CD14-positive monocyte (primary cell): ENCODE measurements around the gene CDIP1. TPM values are rescaled to one million over a fixed set of nuclear protein-coding genes. Genes with fewer than 3 reads are reported as not detected.
A peak's percentile ranks its signal among the peaks of the same experiment; 100 is the strongest.

Experiments
- DNase-seq, 3 donors: peaks; one replicate each; pipeline ENCODE4 v3.0.0-alpha.2; 2011 to 2022
- H2AFZ ChIP-seq: 2 replicates; pipeline ENCODE4 v1.6.0; 2012; ENCODE audit warnings: mild to moderate bottlenecking, low read depth, low read length, inconsistent platforms; ENCODE audit not compliant: insufficient read depth, poor library complexity, severe bottlenecking
- H3K27ac ChIP-seq, 2 donors: 1 replicate in 1 of 2; 2 replicates in 1 of 2; pipeline ENCODE4 v1.5.1; 2012 to 2013; ENCODE audit warnings: low read length in 2 of 2, control low read depth in 1 of 2, inconsistent platforms in 1 of 2, low read depth in 1 of 2, mild to moderate bottlenecking in 1 of 2
- H3K27me3 ChIP-seq, 2 donors: one replicate each; pipeline versions ENCODE4 v1.6.0 to v1.6.1; 2011 to 2013; ENCODE audit warnings: low read length in 2 of 2; ENCODE audit not compliant: control insufficient read depth in 2 of 2, insufficient read depth in 2 of 2
- H3K36me3 ChIP-seq, 2 donors: replicated peaks in 1 of 2; 1 replicate in 1 of 2; 2 replicates in 1 of 2; pipeline versions ENCODE4 v1.5.1 to v1.6.1; 2012 to 2013; ENCODE audit warnings: low read length in 2 of 2, control low read depth in 1 of 2, inconsistent platforms in 1 of 2, mild to moderate bottlenecking in 1 of 2; ENCODE audit not compliant: insufficient read depth in 2 of 2, control insufficient read depth in 1 of 2
- H3K4me1 ChIP-seq, 2 donors: 1 replicate in 1 of 2; 2 replicates in 1 of 2; pipeline versions ENCODE4 v1.5.1 to v1.6.1; 2012 to 2013; ENCODE audit warnings: low read length in 2 of 2, control low read depth in 1 of 2, inconsistent platforms in 1 of 2, mild to moderate bottlenecking in 1 of 2, moderate library complexity in 1 of 2; ENCODE audit not compliant: insufficient read depth in 2 of 2, control insufficient read depth in 1 of 2
- H3K4me2 ChIP-seq: replicated peaks from 2 replicates; pipeline ENCODE3; 2012; ENCODE audit warnings: low read length, moderate library complexity, mild to moderate bottlenecking; ENCODE audit not compliant: poor library complexity, severe bottlenecking; ENCODE audit errors: extremely low read depth
- H3K4me3 ChIP-seq, 3 experiments: fragments of 200-600 bp in 1 of 3; sonication (generic) in 1 of 3; replicated peaks in 1 of 3; 1 replicate in 2 of 3; 2 replicates in 1 of 3; pipeline ENCODE4 v1.5.1; 2011 to 2013; ENCODE audit warnings: low read length in 3 of 3, mild to moderate bottlenecking in 3 of 3, control low read depth in 2 of 3, low read depth in 2 of 3, inconsistent platforms in 1 of 3, moderate library complexity in 1 of 3
- H3K79me2 ChIP-seq: 2 replicates; pipeline ENCODE4 v1.6.0; 2012; ENCODE audit warnings: mild to moderate bottlenecking, control low read depth, inconsistent platforms, low read length, moderate library complexity; ENCODE audit not compliant: insufficient read depth
- H3K9ac ChIP-seq: 2 replicates; pipeline ENCODE4 v1.6.0; 2017; ENCODE audit warnings: low read length, mild to moderate bottlenecking; ENCODE audit not compliant: insufficient read depth, poor library complexity, severe bottlenecking
- H3K9me3 ChIP-seq, 2 donors: replicated peaks in 1 of 2; 1 replicate in 1 of 2; 2 replicates in 1 of 2; pipeline versions ENCODE4 v1.5.1 to v1.6.1; 2012 to 2013; ENCODE audit warnings: low read length in 2 of 2, control low read depth in 1 of 2; ENCODE audit not compliant: control insufficient read depth in 1 of 2, insufficient read depth in 1 of 2
- H4K20me1 ChIP-seq: 2 replicates; pipeline ENCODE4 v1.6.0; 2012; ENCODE audit warnings: mild to moderate bottlenecking, low read length, control low read depth, moderate library complexity; ENCODE audit not compliant: insufficient read depth
- H3K27ac Mint-ChIP-seq, 7 donors: one replicate each; pipeline ENCODE4 v1.8.0; 2020; ENCODE audit warnings: mild to moderate bottlenecking in 7 of 7, mixed read lengths in 7 of 7, moderate library complexity in 6 of 7, inconsistent platforms in 2 of 7
- H3K27me3 Mint-ChIP-seq, 3 donors: one replicate each; pipeline ENCODE4 v1.8.0; 2021 to 2022; ENCODE audit warnings: low read depth in 3 of 3, mild to moderate bottlenecking in 3 of 3, mixed read lengths in 3 of 3, moderate library complexity in 3 of 3, inconsistent platforms in 1 of 3
- H3K36me3 Mint-ChIP-seq, 2 donors: one replicate each; pipeline ENCODE4 v1.8.0; 2020; ENCODE audit warnings: mixed read lengths in 2 of 2, inconsistent platforms in 1 of 2, mild to moderate bottlenecking in 1 of 2
- H3K4me1 Mint-ChIP-seq: one replicate; pipeline ENCODE4 v1.8.0; 2020; ENCODE audit warnings: mild to moderate bottlenecking, mixed read lengths
- H3K4me3 Mint-ChIP-seq, 2 donors: one replicate each; pipeline ENCODE4 v1.8.0; 2020; ENCODE audit warnings: mild to moderate bottlenecking in 2 of 2, mixed read lengths in 2 of 2, moderate library complexity in 1 of 2
- H3K9me3 Mint-ChIP-seq, 7 donors: one replicate each; pipeline ENCODE4 v1.8.0; 2020 to 2022; ENCODE audit warnings: mixed read lengths in 7 of 7, mild to moderate bottlenecking in 6 of 7, moderate library complexity in 6 of 7, inconsistent platforms in 2 of 7
- CTCF ChIP-seq: fragments of 200-600 bp; IDR thresholded peaks from one replicate; pipeline ENCODE4 v1.8.0; 2022; ENCODE audit warnings: antibody characterized with exemption, mild to moderate bottlenecking
- WGBS: methylation state at CpG from one replicate; pipeline ENCODE4 v1.1.5; 2013; ENCODE audit warnings: missing lambda C conversion rate; ENCODE audit not compliant: insufficient coverage; 5-methylcytosine and 5-hydroxymethylcytosine counted together
- intact Hi-C, 2 donors: fragments of 100-400 bp; cut with micrococcal nuclease; formaldehyde crosslinking; loops; one replicate each; pipeline versions ENCODE4 v1.15.0 to v1.15.1; 2023
- polyA plus RNA-seq, 3 donors: library from polyadenylated mRNA; depleted of rRNA in 1 of 3; unstranded in 2 of 3; stranded (reverse) in 1 of 3; fragments of 300-500 nt in 2 of 3; fragments of >200 nt in 1 of 3; fragmentation: Illumina TruSeq in 2 of 3; gene quantifications; 1 replicate in 2 of 3; 2 replicates in 1 of 3; pipeline ENCODE4 v1.2.3, GENCODE V29; 2012 to 2021

The CDIP1 gene
- polyA plus RNA-seq, 3 donors: 8.6 to 11.2 (median 10.8) TPM

GRCh38 chr16:4515611-4516233, 22.9 kb downstream of the CDIP1 start:
- H3K27me3 ChIP-seq: no peaks in the 10 kb centered on the region
- peak overlapping the region; percentile 25 for H2AFZ ChIP-seq
- H3K27ac ChIP-seq: peak overlapping the region; percentile 67 to 86
- H3K36me3 ChIP-seq: peaks cover 11 to 16% of the 10 kb centered on the region in 2 donors
- no peaks in the 10 kb centered on the region for H3K9me3 ChIP-seq
- peaks cover 78 to 87% of the 10 kb centered on the region in 2 donors for H3K4me1 ChIP-seq
- no peaks in the 10 kb centered on the region for H4K20me1 ChIP-seq
- Mint-ChIP-seq H3K27ac (peak overlapping the region; percentile 89 to 96 (median 94)), H3K9me3 (peaks cover 0 to 1% (median 0%) of the 10 kb centered on the region in 7 donors), H3K4me1 (peaks cover 81% of the 10 kb centered on the region), H3K36me3 (peaks cover 16 to 23% of the 10 kb centered on the region in 2 donors), H3K4me3 (peak overlapping the region; percentile 63 to 81), H3K27me3 (peaks cover 0 to 1% (median 0%) of the 10 kb centered on the region in 3 donors)
- H3K4me2 ChIP-seq: peak overlapping the region; percentile 81
- peak; percentile 87 to 93 (median 93) for DNase-seq
- intact Hi-C loops: loop anchor here in 1 of 2 donors (10.0 kb wide), 1 partner anchor 99 kb away; the partner anchor contains the start of gene UBALD1
- H3K79me2 ChIP-seq: peaks cover 55% of the 10 kb centered on the region
- peak overlapping the region in 2 of 3 experiments; percentile 13 to 69 for H3K4me3 ChIP-seq
- H3K9ac ChIP-seq: peak overlapping the region; percentile 41
- 0% methylated on average over 3 of the region's 5 CpGs for WGBS
- no peak for TF ChIP-seq CTCF

DNA sequence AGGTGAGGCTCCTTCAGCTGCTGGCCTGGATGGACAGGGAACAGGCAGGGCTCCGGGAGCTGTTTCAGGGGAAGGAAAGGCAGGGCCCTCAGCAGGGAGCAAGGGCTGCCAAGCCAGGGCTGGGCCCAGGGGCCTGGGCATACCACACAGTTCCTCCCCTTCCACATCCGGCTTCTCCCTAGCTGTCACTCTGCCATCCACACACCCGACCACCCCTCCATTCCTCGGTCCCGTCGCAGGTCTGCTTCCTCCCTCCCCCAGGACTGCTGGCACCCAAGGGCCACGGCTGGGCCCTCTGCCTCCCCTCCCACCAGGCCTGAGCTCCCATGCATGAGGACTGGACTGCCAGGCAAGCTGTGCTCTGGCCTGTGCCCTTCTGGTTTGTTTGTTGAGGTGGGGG, 24.0 kb downstream of the CDIP1 start:
- Mint-ChIP-seq H3K4me3 (peak overlapping the region; percentile 63 to 81), H3K4me1 (peaks cover 76% of the 10 kb centered on the region), H3K27me3 (peaks cover 0 to 1% (median 0%) of the 10 kb centered on the region in 3 donors), H3K36me3 (peaks cover 23 to 30% of the 10 kb centered on the region in 2 donors), H3K27ac (peak overlapping the region; percentile 89 to 96 (median 94)), H3K9me3 (peaks cover 0 to 1% (median 0%) of the 10 kb centered on the region in 7 donors)
- Histone ChIP-seq H3K27ac (peak overlapping the region; percentile 65 to 86), H3K9me3 (no peaks in the 10 kb centered on the region), H3K79me2 (peaks cover 55% of the 10 kb centered on the region), H4K20me1 (no peaks in the 10 kb centered on the region), H3K9ac (no peak overlapping the region), H3K4me1 (peaks cover 79 to 83% of the 10 kb centered on the region in 2 donors), H3K27me3 (no peaks in the 10 kb centered on the region), H2AFZ (peak overlapping the region; percentile 25), H3K4me2 (peak overlapping the region; percentile 81), H3K4me3 (peak overlapping the region in 1 of 3 experiments; percentile 69), H3K36me3 (peaks cover 19 to 24% of the 10 kb centered on the region in 2 donors)
- 0% methylated on average over 6 of the region's 7 CpGs for WGBS
- intact Hi-C loops: loop anchor here in 1 of 2 donors (10.0 kb wide), 1 partner anchor 100 kb away; the partner anchor contains the start of gene UBALD1
- no peak for TF ChIP-seq CTCF
- no peak for DNase-seq
